Epithelial cell of proximal tubule (primary cell): ENCODE data around the gene ERICH3. TPM values are rescaled to one million over a fixed set of nuclear protein-coding genes. Genes with fewer than 3 reads are reported as not detected.

Source experiments
- DNase-seq: peaks from one replicate; pipeline ENCODE4 v3.0.0-alpha.2; 2011; ENCODE audit warnings: low read depth
- H3K4me3 ChIP-seq: 2 replicates; pipeline ENCODE4 v1.5.1; 2011; ENCODE audit warnings: low read depth, mild to moderate bottlenecking, low read length
- CTCF ChIP-seq: conservative IDR thresholded peaks from 2 replicates; pipeline ENCODE4 v1.5.1; 2012; ENCODE audit warnings: low read depth, mild to moderate bottlenecking, low read length
- total RNA-seq: library from RNA; depleted of rRNA; stranded (reverse); fragments of >200 nt; gene quantifications from 2 replicates; pipeline ENCODE4 v1.2.3, GENCODE V29; 2015

The ERICH3 gene
- total RNA-seq, 1 donor from 2014 or later: not detected

- peak; percentile 37 for DNase-seq
- no peak for TF ChIP-seq CTCF
- no peak overlapping the region for H3K4me3 ChIP-seq
Observed at GRCh38 chr1:74693473-74693872, 19.9 kb upstream of the ERICH3 start.

- H3K4me3 ChIP-seq: no peak overlapping the region
- no peak for TF ChIP-seq CTCF
- no peak for DNase-seq
Observed at GRCh38 chr1:74690909-74691308, 17.3 kb upstream of the ERICH3 start.

- no peak for DNase-seq
- H3K4me3 ChIP-seq: no peak overlapping the region
- TF ChIP-seq CTCF: no peak
Observed at GRCh38 chr1:74690364-74690696, 16.7 kb upstream of the ERICH3 start.

- peak; percentile 89 for TF ChIP-seq CTCF
- DNase-seq: no peak
- H3K4me3 ChIP-seq: no peak overlapping the region
Observed at GRCh38 chr1:74689621-74690363, 16.2 kb upstream of the ERICH3 start.

GRCh38 chr1:74686928-74687327 is 13.3 kb upstream of the ERICH3 start:
- no peak for DNase-seq
- H3K4me3 ChIP-seq: no peak overlapping the region
- TF ChIP-seq CTCF: no peak

- TF ChIP-seq CTCF: no peak
- no peak for DNase-seq
- H3K4me3 ChIP-seq: no peak overlapping the region
Observed at GRCh38 chr1:74684301-74684700, 10.7 kb upstream of the ERICH3 start.

GRCh38 chr1:74683656-74684055 is 10.1 kb upstream of the ERICH3 start:
- DNase-seq: no peak
- TF ChIP-seq CTCF: no peak
- no peak overlapping the region for H3K4me3 ChIP-seq
